ENCODE data around the gene CPEB1. TPM values are rescaled to one million over a fixed set of nuclear protein-coding genes. Genes with fewer than 3 reads are reported as not detected.
A peak's percentile ranks its signal among the peaks of the same experiment; 100 is the strongest.

CPEB1 gene
- total RNA-seq, result 1 to 10 TPM; 1.8 to 3.1 TPM
- long read RNA-seq, partial matches to known transcripts, result 0 of 1 reads
- long read RNA-seq, other reads (novel, unspliced or antisense), result 1 of 1 reads

DNA sequence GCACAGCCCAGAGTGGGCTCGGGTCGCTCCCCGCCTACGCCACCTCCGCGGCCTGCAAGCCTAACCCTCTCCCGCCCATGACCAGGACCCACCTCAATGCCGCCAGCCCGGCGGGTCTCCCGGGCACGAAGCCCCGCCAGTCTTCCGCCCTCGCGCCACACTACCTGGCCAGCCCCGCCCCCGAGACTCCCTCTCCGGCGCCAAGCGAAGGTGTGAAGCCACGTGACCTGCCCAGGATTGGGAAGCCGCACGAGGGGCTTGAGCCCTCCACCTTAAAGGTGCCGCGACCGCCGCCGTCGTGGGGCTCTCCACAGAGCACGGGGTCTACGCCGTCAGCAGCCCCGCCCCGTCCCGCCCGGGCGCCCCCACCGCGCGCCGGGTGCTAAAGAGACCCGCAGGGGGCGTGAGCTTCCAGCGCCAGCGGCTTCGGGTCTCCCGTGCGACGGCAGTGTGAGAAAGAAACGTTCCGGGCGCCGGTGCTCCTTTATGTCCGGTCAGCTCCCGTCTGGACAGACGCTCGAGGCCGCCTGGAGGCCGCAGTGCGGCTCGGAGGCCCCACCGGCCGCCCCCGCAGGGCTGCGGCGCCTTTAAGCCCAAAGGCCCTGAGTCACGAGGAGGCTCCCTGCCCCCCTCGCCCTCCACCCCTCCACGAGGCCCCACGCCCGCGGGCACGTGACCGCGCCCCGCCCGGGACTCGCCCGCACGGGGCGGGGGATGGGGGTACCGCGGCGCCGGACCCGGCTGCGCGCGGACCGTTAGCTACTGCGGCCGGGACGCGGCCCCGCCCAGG, at the start of gene CPEB1:
TSS of gene CPEB1 (minus strand) at position 319 of the 790 bp plus-strand sequence. CDS start 18,904 bp downstream, outside the sequence.
- DNase-seq (peak; percentile 64), ATAC-seq (peak; percentile 87 to 92)
- intact Hi-C loops (cut with DNase I), result no loop called here

DNA sequence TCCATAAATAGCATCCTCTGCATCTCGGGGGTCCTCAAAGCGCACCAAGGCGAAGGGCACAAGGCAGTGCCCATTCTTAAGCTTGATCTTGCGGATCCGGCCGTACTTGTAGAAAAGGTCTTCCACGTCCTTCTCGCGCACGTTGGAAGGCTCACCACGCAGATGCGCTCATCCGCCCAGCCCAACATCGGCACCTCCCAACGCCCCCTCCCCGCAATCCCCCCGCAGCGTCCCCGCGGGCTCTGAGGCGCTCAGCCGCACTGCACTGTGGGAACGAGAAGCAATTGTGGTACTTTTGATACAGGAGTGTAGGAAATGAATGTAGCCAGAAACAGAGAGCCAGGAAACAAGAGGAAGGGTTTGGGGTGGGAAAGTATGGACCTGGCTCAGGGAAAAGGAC, 45.0 kb upstream of the CPEB1 start:
- no peak for ATAC-seq
- intact Hi-C loops (cut with DNase I), result no loop called here
- DNase-seq, result no peak

DNA sequence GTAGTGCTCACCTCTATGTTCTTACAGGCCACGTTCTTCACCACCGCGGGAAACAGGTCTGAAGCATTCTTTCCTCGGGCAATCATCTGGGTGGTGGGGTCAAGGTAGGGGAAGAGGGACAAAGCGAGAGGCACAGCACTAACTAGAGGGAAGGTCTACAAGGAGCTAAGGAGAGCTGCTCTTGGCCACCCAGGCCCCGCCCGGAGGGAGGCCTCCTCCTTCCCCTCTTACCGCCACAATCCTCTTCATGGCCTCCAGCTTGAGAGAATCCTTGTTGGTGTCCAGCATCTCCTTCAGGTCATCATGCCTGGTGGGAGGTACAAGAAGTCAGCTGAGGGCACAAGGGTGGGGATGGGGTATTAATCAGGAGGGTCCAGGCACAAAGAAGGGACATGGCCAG, 42.0 kb upstream of the CPEB1 start:
- DNase-seq (no peak), ATAC-seq (no peak)
- intact Hi-C loops (cut with DNase I), result no loop called here

DNA sequence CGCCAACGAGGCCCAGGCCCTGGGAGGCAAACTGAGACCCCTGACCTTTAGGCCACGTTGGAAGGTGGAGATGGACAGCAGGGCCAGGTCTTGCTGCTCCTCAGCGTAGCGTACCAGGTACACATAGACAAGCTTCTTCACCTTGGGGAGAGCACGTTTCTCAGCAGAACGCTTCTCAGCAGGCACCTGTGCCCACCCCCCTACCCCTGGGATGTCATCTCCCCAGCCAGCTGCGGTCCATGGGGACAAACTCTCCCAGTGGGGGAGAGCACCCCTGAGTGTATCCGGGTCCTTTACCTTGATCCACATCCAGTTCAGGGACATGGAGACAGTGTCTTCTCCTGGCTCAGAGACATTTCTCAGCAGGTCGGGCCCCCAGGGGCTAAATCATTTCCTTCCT, 41.5 kb upstream of the CPEB1 start:
- intact Hi-C loops (cut with DNase I), result no loop called here
- DNase-seq, result no peak
- no peak for ATAC-seq

- intact Hi-C loops (cut with DNase I), result no loop called here
- no peak for DNase-seq
- ATAC-seq, result no peak
Measured at GRCh38 chr15:82681371-82681770, 34.2 kb upstream of the CPEB1 start.

GRCh38 chr15:82680200-82681102, 33.3 kb upstream of the CPEB1 start:
- DNase-seq (peak; percentile 39), ATAC-seq (peak; percentile 85 to 95)
- intact Hi-C loops (cut with DNase I), result no loop called here

DNA sequence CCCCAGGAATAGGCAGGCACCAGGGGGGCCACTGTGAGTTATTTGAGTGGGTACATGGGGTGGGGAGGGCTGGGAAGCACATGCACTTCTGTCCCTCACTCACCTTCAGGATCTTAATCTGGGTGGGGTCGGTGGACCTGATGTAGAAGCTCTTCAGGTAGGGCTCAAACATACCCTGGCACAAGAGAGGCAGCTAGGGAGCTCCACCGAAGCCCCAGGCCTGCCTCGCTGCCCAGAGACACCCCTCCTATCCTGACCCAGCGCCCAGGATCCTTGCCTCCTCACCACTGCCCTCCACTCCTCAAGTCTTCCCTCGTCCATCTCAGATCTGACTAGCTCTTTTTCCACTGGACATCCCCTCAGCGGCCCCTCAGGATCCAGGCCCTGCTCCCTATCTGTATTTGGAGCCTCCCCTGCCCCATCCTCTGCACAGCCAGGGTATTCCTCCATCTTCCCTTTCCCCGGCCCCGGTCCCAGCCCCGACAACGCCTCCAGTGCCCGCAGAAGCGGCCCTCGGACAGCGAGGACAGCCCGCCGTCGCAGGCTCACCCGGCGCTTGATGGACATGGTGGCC, 32.5 kb upstream of the CPEB1 start:
- no peak for DNase-seq
- no peak for ATAC-seq
- intact Hi-C loops (cut with DNase I), result no loop called here

DNA sequence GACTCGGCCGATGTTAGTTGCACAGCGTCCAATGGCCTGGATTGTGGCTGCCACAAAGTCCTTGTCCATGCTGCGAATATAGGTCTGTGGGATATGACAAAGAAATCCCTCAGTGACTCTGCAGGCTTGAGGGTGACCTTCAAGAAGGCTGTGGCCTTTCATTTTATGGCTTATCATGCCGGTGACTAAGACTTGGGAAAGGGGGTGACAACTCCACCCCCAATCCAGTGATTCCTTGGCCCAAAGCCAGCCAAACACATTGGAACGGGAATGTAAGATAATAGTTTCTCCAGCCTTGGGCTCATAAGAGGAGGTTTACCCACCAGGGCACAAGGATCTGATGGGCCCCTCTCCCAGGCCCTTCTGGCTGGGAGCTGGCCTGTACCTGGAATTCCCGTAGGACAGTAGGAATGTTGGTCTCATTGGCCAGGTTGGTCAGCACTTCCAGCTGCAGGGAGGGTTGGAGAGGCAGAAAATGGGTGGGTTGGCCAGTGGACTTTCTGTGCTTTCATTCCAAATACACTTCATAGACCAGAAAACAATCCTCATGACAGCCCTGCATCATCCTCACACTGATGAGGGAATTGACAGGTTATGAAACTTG, 30.7 kb upstream of the CPEB1 start:
- ATAC-seq, result no peak
- intact Hi-C loops (cut with DNase I), result no loop called here
- DNase-seq, result no peak

DNA sequence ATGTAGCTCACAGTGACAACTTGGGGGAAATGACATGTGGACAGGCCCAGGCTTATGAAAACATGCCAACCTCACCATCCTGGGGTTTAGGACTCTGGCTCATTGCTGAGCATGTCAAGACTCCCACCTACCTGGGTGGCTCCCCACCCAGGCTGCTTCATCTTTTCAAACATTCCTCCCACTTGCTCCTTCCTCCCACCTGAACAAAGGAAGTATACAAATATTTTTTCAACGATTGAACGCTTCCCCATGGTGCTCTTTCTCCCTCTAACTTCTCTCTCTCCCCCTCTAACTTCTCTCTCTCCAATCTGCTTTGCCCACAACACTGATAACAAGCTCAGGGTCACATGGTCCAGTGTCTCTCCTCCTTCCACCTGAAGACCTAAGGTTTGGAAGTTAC, 27.7 kb upstream of the CPEB1 start:
- intact Hi-C loops (cut with DNase I), result no loop called here
- DNase-seq (no peak), ATAC-seq (no peak)

GRCh38 chr15:82670699-82671098, 23.5 kb upstream of the CPEB1 start:
- intact Hi-C loops (cut with DNase I), result no loop called here
- no peak for DNase-seq
- ATAC-seq, result no peak

DNA sequence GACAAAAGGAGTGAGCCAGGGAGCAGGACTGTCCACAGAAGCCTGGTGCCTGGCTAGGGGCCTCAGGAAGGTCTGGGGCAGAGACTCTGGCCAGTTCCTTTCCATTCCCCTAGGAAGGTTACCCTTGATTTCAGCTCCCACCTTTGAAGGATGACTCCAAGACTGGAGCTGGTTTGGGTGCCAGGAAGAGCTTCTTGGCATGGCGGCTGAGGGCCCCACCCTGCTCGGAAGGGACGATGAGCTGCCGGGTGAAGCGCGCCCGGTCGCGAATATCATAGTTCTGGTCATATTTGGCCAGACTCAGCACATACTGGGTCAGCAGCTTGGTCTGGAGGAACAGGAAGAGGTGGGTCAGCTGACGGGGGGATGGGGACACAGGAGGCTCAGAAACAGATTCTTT, 19.4 kb upstream of the CPEB1 start:
- intact Hi-C loops (cut with DNase I), result loop anchor here in 1 of 2 donors (10.0 kb wide), 1 partner anchor 82 kb away; no protein-coding TSS in a partner anchor
- no peak for DNase-seq
- no peak for ATAC-seq

DNA sequence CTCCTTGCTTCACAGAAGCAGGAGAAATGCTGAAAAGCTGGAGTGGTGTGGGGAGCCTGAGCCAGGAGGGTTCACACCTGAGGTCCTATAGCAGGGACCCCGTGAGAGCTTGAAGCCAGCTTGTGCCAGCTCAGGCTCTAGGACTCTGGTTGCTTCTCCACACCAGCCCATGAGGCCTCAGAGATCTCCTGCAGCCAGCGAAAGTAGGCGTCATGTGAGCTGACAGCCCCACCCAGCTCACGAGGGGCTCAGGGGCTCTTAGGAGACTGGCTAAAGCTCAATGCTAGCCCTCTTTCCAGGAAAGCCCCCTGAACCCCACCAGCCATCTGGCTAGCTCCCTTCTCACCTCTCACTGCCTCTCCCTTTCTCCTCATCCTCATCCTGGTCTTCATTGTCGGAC, 16.9 kb upstream of the CPEB1 start:
- no peak for ATAC-seq

GRCh38 chr15:82663186-82663600, 16.0 kb upstream of the CPEB1 start:
- intact Hi-C loops (cut with DNase I), result loop anchor here in 1 of 2 donors (10.0 kb wide), 1 partner anchor 78 kb away; no protein-coding TSS in a partner anchor
- peak; percentile 30 to 55 for ATAC-seq
- DNase-seq, result peak; percentile 57

More for the DNA sequence above, 16.9 kb upstream of the CPEB1 start:
- no peak for DNase-seq
- intact Hi-C loops (cut with DNase I), result loop anchor here in 1 of 2 donors (10.0 kb wide), 1 partner anchor 79 kb away; no protein-coding TSS in a partner anchor

- intact Hi-C loops (cut with DNase I), result loop anchor here in 1 of 2 donors (10.0 kb wide), 1 partner anchor 78 kb away; no protein-coding TSS in a partner anchor
- ATAC-seq (no peak), DNase-seq (no peak)
Measured at GRCh38 chr15:82662641-82663040, 15.5 kb upstream of the CPEB1 start.

- DNase-seq (no peak), ATAC-seq (no peak)
- intact Hi-C loops (cut with DNase I), result loop anchor here in 1 of 2 donors (10.0 kb wide), 1 partner anchor 76 kb away; no protein-coding TSS in a partner anchor
Measured at GRCh38 chr15:82660378-82660777, 13.2 kb upstream of the CPEB1 start.

GRCh38 chr15:82656641-82657266, 9.6 kb upstream of the CPEB1 start:
- intact Hi-C loops (cut with DNase I), result no loop called here
- no peak for DNase-seq
- no peak for ATAC-seq

GRCh38 chr15:82655606-82656005, 8.4 kb upstream of the CPEB1 start:
- DNase-seq (no peak), ATAC-seq (no peak)
- intact Hi-C loops (cut with DNase I), result no loop called here

DNA sequence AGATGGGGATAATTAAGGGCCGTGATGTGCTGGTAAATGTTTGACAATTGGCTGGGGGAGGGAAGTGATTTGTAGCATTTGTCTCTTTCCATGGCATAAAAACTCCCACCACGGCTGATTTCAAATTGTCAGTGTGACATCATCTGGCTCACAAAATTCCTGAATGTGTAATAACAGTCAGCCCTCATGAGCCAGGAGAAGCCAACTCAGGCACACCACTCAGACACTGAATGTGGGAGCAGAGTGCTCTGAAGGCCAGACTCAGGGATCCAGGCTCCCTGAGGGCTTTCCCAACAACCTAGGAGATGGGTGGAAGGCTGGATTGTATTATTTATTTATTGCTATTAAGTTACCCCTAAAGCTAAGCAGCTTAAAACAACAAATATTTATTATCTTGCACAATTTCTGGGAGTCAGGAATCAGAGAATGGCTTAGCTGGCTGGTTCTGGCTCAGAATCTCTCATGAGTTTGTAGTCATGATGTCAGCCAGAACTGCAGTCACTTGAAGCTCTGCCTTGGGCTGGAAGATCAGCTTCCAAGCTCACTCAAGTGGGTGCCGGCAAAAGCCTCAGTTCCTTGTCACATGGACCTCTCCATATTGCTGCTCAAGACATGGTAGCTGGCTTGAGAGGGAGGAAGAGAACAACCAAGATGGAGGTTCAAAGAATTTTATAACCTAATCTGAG, 6.5 kb upstream of the CPEB1 start:
- DNase-seq (no peak), ATAC-seq (no peak)
- intact Hi-C loops (cut with DNase I), result no loop called here

All from left cardiac atrium (tissue), 4 donors.